Activated CD4-positive, alpha-beta memory T cell treated with anti-CD3 and anti-CD28 coated beads, Interleukin-2, amount 10 ng/mL, durations not matched to agents 7 days and 5 days (primary cell): Measurements from ENCODE around the gene NPIPA3. TPM values are rescaled to one million over a fixed set of nuclear protein-coding genes. Genes with fewer than 3 reads are reported as not detected.
"Not testable (repeated sequence)": the region's sequence is repeated elsewhere in the genome, so short reads cannot be mapped to it uniquely, and the experiment has no call there.

Source experiments
- CTCF ChIA-PET: fragments of 350-600 bp; sonication (Branson Sonifier 250); formaldehyde crosslinking; loops from one replicate; lab custom pipeline; 2021; ENCODE audit warnings: antibody characterized with exemption, inconsistent platforms; lab: Charles Lee
- POLR2A ChIA-PET: fragments of 350-600 bp; sonication (Branson Sonifier 250); formaldehyde crosslinking; loops from one replicate; lab custom pipeline; 2021; ENCODE audit warnings: antibody characterized with exemption; lab: Charles Lee
- DNase-seq: peaks from one replicate; pipeline ENCODE4 v3.0.0-alpha.2; 2020
- H3K27ac Mint-ChIP-seq: one replicate; pipeline ENCODE4 v1.8.0; 2021; ENCODE audit warnings: mild to moderate bottlenecking, mixed read lengths
- H3K27me3 Mint-ChIP-seq: one replicate; pipeline ENCODE4 v1.8.0; 2021; ENCODE audit warnings: mixed read lengths
- H3K36me3 Mint-ChIP-seq: one replicate; pipeline ENCODE4 v1.8.0; 2021; ENCODE audit warnings: low read depth, mixed read lengths
- H3K4me1 Mint-ChIP-seq: one replicate; pipeline ENCODE4 v1.8.0; 2021; ENCODE audit warnings: mixed read lengths
- H3K4me3 Mint-ChIP-seq: one replicate; pipeline ENCODE4 v1.8.0; 2021; ENCODE audit warnings: mild to moderate bottlenecking, mixed read lengths
- H3K9me3 Mint-ChIP-seq: one replicate; pipeline ENCODE4 v1.8.0; 2021; ENCODE audit warnings: mixed read lengths
- total RNA-seq, 2 experiments: library from RNA; stranded (reverse); gene quantifications; one replicate each; pipeline ENCODE4 v1.2.3, GENCODE V29; 2021

The NPIPA3 gene
- total RNA-seq, 2 experiments from 2014 or later, result 7.6 TPM; not detected in 1

- H3K4me1 Mint-ChIP-seq, CTCF ChIA-PET, POLR2A ChIA-PET, DNase-seq, H3K4me3 Mint-ChIP-seq, H3K36me3 Mint-ChIP-seq, H3K9me3 Mint-ChIP-seq, H3K27ac Mint-ChIP-seq, H3K27me3 Mint-ChIP-seq: not testable (repeated sequence)
Measured at GRCh38 chr16:14685870-14686793, 17.1 kb upstream of the NPIPA3 start.

DNA sequence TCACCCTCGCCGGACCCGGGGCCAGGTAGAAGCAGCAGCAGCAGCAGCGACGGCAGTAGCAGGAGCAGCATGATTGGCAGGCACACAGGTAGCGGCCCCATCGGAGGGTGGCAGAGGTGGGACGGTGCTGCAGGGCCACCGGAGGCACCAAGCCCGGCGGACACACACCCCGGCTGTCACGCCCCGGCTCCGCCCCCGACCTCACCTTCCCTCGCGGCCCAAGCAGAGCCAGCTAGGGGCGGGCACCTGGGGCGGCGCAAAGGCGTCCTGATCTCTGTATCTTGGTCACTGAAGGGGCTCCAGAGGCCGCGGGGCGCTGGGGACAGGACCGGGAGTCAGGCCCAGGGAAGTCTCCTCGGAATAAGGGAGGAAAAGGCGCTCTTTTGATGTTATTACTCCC, 9.1 kb upstream of the NPIPA3 start, which contains the start of gene PLA2G10:
Gene PLA2G10 (minus strand): TSS at position 180 of the 400 bp plus-strand sequence. CDS start 79 bp downstream, at position 101.
- DNase-seq, H3K9me3 Mint-ChIP-seq, CTCF ChIA-PET, H3K4me3 Mint-ChIP-seq, H3K36me3 Mint-ChIP-seq, POLR2A ChIA-PET, H3K4me1 Mint-ChIP-seq, H3K27me3 Mint-ChIP-seq, H3K27ac Mint-ChIP-seq: not testable (repeated sequence)

- H3K36me3 Mint-ChIP-seq, H3K4me1 Mint-ChIP-seq, CTCF ChIA-PET, POLR2A ChIA-PET, H3K27ac Mint-ChIP-seq, H3K4me3 Mint-ChIP-seq, DNase-seq, H3K9me3 Mint-ChIP-seq, H3K27me3 Mint-ChIP-seq: not testable (repeated sequence)
Measured at GRCh38 chr16:14701859-14702258, 1.4 kb upstream of the NPIPA3 start.

DNA sequence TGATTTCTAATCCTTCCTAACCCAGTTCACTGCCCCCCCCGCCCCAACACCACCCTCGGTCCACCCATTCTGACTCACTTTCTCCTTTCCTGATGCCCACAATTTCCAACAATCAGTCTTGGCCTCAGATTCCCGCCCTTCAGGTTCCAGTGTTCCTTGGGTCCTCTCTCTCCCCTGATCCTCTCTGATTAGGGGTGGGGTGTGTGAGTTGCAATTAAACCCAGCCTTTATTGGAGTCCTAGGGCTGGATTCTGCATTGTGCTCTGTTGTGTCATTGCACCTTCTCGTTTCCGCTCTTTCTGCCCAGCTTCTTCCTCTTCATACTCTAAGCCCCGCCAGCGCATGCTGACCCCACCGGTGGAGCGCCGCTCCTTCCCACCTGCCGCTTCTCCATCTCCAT, 539 bp upstream of the NPIPA3 start:
- DNase-seq, H3K27me3 Mint-ChIP-seq, CTCF ChIA-PET, H3K4me1 Mint-ChIP-seq, H3K36me3 Mint-ChIP-seq, POLR2A ChIA-PET, H3K4me3 Mint-ChIP-seq, H3K27ac Mint-ChIP-seq, H3K9me3 Mint-ChIP-seq: not testable (repeated sequence)

DNA sequence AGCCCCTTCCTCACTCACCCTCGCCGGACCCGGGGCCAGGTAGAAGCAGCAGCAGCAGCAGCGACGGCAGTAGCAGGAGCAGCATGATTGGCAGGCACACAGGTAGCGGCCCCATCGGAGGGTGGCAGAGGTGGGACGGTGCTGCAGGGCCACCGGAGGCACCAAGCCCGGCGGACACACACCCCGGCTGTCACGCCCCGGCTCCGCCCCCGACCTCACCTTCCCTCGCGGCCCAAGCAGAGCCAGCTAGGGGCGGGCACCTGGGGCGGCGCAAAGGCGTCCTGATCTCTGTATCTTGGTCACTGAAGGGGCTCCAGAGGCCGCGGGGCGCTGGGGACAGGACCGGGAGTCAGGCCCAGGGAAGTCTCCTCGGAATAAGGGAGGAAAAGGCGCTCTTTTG, 30.0 kb downstream of the NPIPA3 start:
- H3K9me3 Mint-ChIP-seq, H3K4me1 Mint-ChIP-seq, H3K36me3 Mint-ChIP-seq, H3K27me3 Mint-ChIP-seq, H3K4me3 Mint-ChIP-seq, CTCF ChIA-PET, H3K27ac Mint-ChIP-seq, POLR2A ChIA-PET, DNase-seq: not testable (repeated sequence)

DNA sequence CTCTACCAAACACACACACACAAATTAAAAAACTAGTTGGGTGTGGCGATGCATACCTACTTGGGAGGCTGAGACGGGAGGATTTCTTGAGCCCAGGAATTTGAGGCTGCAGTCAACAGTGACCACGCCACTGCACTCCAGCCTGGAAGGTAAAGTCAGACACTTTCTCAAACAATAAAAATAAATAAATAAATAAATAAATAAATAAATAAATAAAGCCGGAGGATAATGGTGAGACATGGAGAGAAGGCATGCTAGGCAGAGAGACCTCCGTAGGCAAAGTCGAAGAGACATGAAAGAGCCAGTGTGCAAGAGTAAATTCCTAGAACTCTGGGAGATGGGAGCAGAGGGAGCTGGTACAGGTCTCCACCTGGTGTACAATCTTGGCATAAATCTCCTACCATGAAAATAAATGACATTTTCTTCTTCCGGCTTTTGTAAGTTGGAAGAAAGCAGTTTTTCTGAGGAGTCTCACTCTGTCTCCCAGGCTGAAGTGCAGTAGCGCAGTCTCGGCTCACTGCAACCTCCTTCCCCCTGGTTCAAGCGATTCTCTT, 37.7 kb downstream of the NPIPA3 start:
- POLR2A ChIA-PET, DNase-seq, CTCF ChIA-PET, H3K4me1 Mint-ChIP-seq, H3K27me3 Mint-ChIP-seq, H3K9me3 Mint-ChIP-seq, H3K36me3 Mint-ChIP-seq, H3K27ac Mint-ChIP-seq, H3K4me3 Mint-ChIP-seq: not testable (repeated sequence)

DNA sequence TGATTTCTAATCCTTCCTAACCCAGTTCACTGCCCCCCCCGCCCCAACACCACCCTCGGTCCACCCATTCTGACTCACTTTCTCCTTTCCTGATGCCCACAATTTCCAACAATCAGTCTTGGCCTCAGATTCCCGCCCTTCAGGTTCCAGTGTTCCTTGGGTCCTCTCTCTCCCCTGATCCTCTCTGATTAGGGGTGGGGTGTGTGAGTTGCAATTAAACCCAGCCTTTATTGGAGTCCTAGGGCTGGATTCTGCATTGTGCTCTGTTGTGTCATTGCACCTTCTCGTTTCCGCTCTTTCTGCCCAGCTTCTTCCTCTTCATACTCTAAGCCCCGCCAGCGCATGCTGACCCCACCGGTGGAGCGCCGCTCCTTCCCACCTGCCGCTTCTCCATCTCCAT, 38.6 kb downstream of the NPIPA3 start:
- DNase-seq, H3K4me3 Mint-ChIP-seq, H3K36me3 Mint-ChIP-seq, CTCF ChIA-PET, H3K4me1 Mint-ChIP-seq, H3K9me3 Mint-ChIP-seq, H3K27me3 Mint-ChIP-seq, POLR2A ChIA-PET, H3K27ac Mint-ChIP-seq: not testable (repeated sequence)

- H3K4me3 Mint-ChIP-seq, H3K27ac Mint-ChIP-seq, H3K4me1 Mint-ChIP-seq, H3K9me3 Mint-ChIP-seq, CTCF ChIA-PET, POLR2A ChIA-PET, H3K27me3 Mint-ChIP-seq, H3K36me3 Mint-ChIP-seq, DNase-seq: not testable (repeated sequence)
Measured at GRCh38 chr16:14742273-14743128, 39.3 kb downstream of the NPIPA3 start, which contains the start of gene NPIPA2. TSS of gene NPIPA2 (plus strand) at chr16:14742533. CDS start at chr16:14748066, 5,533 bp downstream.

DNA sequence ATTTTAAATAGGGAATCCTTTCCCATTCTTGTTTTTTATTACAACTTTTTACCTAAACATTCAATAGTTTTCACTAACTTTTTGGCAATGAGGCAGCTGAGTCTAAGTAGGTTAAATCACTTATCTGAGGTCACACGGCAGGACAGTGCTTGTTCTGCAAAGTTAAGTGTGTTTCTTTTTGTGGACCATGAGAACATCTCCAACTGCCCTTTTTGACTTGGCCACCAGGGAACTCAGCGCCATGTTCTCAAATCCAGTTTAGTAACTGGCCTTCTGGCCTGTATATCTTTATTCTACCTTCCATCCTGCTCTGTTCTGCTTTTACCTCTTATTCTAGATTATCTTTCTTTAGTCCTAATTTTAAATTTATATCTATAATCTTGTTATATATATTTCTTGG, 70.4 kb downstream of the NPIPA3 start:
- H3K4me1 Mint-ChIP-seq, H3K4me3 Mint-ChIP-seq, CTCF ChIA-PET, DNase-seq, H3K36me3 Mint-ChIP-seq, H3K9me3 Mint-ChIP-seq, H3K27me3 Mint-ChIP-seq, H3K27ac Mint-ChIP-seq, POLR2A ChIA-PET: not testable (repeated sequence)

DNA sequence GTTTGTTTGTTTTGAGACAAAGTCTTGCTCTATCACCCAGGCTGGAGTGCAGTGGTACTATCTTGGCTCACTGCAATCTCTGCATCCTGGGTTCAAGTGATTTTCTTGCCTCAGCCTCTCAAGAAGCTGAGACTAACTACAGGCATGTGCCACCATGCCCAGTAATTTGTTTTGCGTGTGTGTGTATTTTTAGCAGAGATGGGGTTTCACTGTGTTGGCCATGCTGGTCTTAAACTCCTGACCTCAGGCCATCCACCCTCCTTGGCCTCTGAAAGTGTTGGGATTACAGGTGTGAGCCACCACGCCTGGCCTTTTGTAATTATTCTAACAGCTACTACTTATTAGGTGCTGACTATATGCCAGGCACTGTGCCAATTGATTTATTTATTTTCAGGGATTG, 72.4 kb downstream of the NPIPA3 start:
- DNase-seq, CTCF ChIA-PET, H3K4me3 Mint-ChIP-seq, H3K27ac Mint-ChIP-seq, POLR2A ChIA-PET, H3K4me1 Mint-ChIP-seq, H3K27me3 Mint-ChIP-seq, H3K9me3 Mint-ChIP-seq, H3K36me3 Mint-ChIP-seq: not testable (repeated sequence)

Other genes with a start within 250 kb of the NPIPA3 start
- gene PARN, start 73.2 kb upstream of the NPIPA3 start, total RNA-seq, result 10 to 100 TPM; 41.4 to 43.0 TPM
- 10 to 100 TPM; 62.3 to 68.8 TPM for gene BFAR, start 70.5 kb upstream of the NPIPA3 start, total RNA-seq
- not detected for gene PLA2G10, start 9.1 kb upstream of the NPIPA3 start, total RNA-seq
- 1 to 10 TPM in 1 of 2 experiments, under 1 TPM in 1; 0.68 to 8.0 TPM for gene NPIPA2, start 39.1 kb downstream of the NPIPA3 start, total RNA-seq
- 10 to 100 TPM; 46.3 to 46.8 TPM for gene NOMO1, start 130.3 kb downstream of the NPIPA3 start, total RNA-seq
- 10 to 100 TPM; 84.1 TPM for gene NPIPA1, start 234.0 kb downstream of the NPIPA3 start, total RNA-seq